ENCODE measurements around the gene WNK2. TPM values are rescaled to one million over a fixed set of nuclear protein-coding genes. Genes with fewer than 3 reads are reported as not detected.

Gene WNK2
- total RNA-seq, 2 experiments from 2014 or later: 0.05 TPM; not detected in 1

- H3K27ac Mint-ChIP-seq: no peak overlapping the region
- peaks cover 53% of the 10 kb centered on the region for H3K27me3 Mint-ChIP-seq
- H3K36me3 Mint-ChIP-seq (ENCODE audit: low read depth): no peaks in the 10 kb centered on the region
- H3K9me3 Mint-ChIP-seq: no peaks in the 10 kb centered on the region
- H3K4me1 Mint-ChIP-seq: peaks cover 8% of the 10 kb centered on the region
- ChIA-PET CTCF (no interaction called here), POLR2A (no interaction called here)
- peak overlapping the region; percentile 45 for H3K4me3 Mint-ChIP-seq
- DNase-seq: no peak
Measured at GRCh38 chr9:93183131-93183662, 742 bp upstream of the WNK2 start.

GRCh38 chr9:93184432-93185265, 710 bp downstream of the WNK2 start:
- H3K36me3 Mint-ChIP-seq (ENCODE audit: low read depth): no peaks in the 10 kb centered on the region
- H3K27me3 Mint-ChIP-seq: peaks cover 53% of the 10 kb centered on the region
- H3K4me1 Mint-ChIP-seq: peaks cover 8% of the 10 kb centered on the region
- H3K9me3 Mint-ChIP-seq: no peaks in the 10 kb centered on the region
- DNase-seq: no peak
- no peak overlapping the region for H3K27ac Mint-ChIP-seq
- ChIA-PET POLR2A (no interaction called here), CTCF (no interaction called here)
- peak overlapping the region; percentile 59 for H3K4me3 Mint-ChIP-seq

- Mint-ChIP-seq H3K27ac (no peak overlapping the region), H3K27me3 (peaks cover 49% of the 10 kb centered on the region), H3K4me1 (peaks cover 8% of the 10 kb centered on the region), H3K9me3 (no peaks in the 10 kb centered on the region), H3K36me3 (ENCODE audit: low read depth) (no peaks in the 10 kb centered on the region), H3K4me3 (no peak overlapping the region)
- ChIA-PET CTCF (interaction anchor here (1.2 kb wide), 1 partner anchor 77 kb away, joined by 3 read pairs; no protein-coding TSS in a partner anchor), POLR2A (no interaction called here)
- DNase-seq: no peak
Measured at GRCh38 chr9:93185266-93186214, 1.6 kb downstream of the WNK2 start.

- no peaks in the 10 kb centered on the region for H3K9me3 Mint-ChIP-seq
- DNase-seq: no peak
- H3K27me3 Mint-ChIP-seq: peaks cover 46% of the 10 kb centered on the region
- CTCF ChIA-PET: interaction anchor here (1.2 kb wide), 1 partner anchor 77 kb away, joined by 3 read pairs; no protein-coding TSS in a partner anchor
- H3K27ac Mint-ChIP-seq: no peak overlapping the region
- no peak overlapping the region for H3K4me3 Mint-ChIP-seq
- no peaks in the 10 kb centered on the region for H3K36me3 Mint-ChIP-seq (ENCODE audit: low read depth)
- POLR2A ChIA-PET: no interaction called here
- H3K4me1 Mint-ChIP-seq: peaks cover 8% of the 10 kb centered on the region
Measured at GRCh38 chr9:93186215-93186945, 2.4 kb downstream of the WNK2 start.

- no peak for DNase-seq
- H3K36me3 Mint-ChIP-seq (ENCODE audit: low read depth): no peaks in the 10 kb centered on the region
- H3K27me3 Mint-ChIP-seq: peaks cover 43% of the 10 kb centered on the region
- H3K27ac Mint-ChIP-seq: no peak overlapping the region
- CTCF ChIA-PET: interaction anchor here (1.2 kb wide), 1 partner anchor 78 kb away, joined by 3 read pairs; no protein-coding TSS in a partner anchor
- peaks cover 8% of the 10 kb centered on the region for H3K4me1 Mint-ChIP-seq
- no peak overlapping the region for H3K4me3 Mint-ChIP-seq
- POLR2A ChIA-PET: no interaction called here
- H3K9me3 Mint-ChIP-seq: no peaks in the 10 kb centered on the region
Measured at GRCh38 chr9:93187047-93187446, 3.1 kb downstream of the WNK2 start.

- Mint-ChIP-seq H3K27ac (no peak overlapping the region), H3K9me3 (no peaks in the 10 kb centered on the region), H3K27me3 (peaks cover 39% of the 10 kb centered on the region), H3K4me3 (no peak overlapping the region), H3K4me1 (peaks cover 8% of the 10 kb centered on the region), H3K36me3 (ENCODE audit: low read depth) (no peaks in the 10 kb centered on the region)
- CTCF ChIA-PET: no interaction called here
- POLR2A ChIA-PET: no interaction called here
- DNase-seq: no peak
Measured at GRCh38 chr9:93187574-93187973, 3.6 kb downstream of the WNK2 start.

GRCh38 chr9:93188426-93189368, 4.8 kb downstream of the WNK2 start:
- Mint-ChIP-seq H3K27me3 (peaks cover 28% of the 10 kb centered on the region), H3K4me3 (no peak overlapping the region), H3K36me3 (ENCODE audit: low read depth) (no peaks in the 10 kb centered on the region), H3K27ac (no peak overlapping the region), H3K4me1 (peaks cover 3% of the 10 kb centered on the region), H3K9me3 (no peaks in the 10 kb centered on the region)
- DNase-seq: no peak
- POLR2A ChIA-PET: no interaction called here
- CTCF ChIA-PET: no interaction called here

GRCh38 chr9:93189369-93190132, 5.6 kb downstream of the WNK2 start:
- no peak overlapping the region for H3K27ac Mint-ChIP-seq
- no peak overlapping the region for H3K4me3 Mint-ChIP-seq
- POLR2A ChIA-PET: no interaction called here
- H3K27me3 Mint-ChIP-seq: peaks cover 31% of the 10 kb centered on the region
- no peaks in the 10 kb centered on the region for H3K9me3 Mint-ChIP-seq
- H3K4me1 Mint-ChIP-seq: peaks cover 2% of the 10 kb centered on the region
- CTCF ChIA-PET: no interaction called here
- H3K36me3 Mint-ChIP-seq (ENCODE audit: low read depth): no peaks in the 10 kb centered on the region
- DNase-seq: no peak

- ChIA-PET POLR2A (no interaction called here), CTCF (no interaction called here)
- Mint-ChIP-seq H3K4me1 (peaks cover 2% of the 10 kb centered on the region), H3K27me3 (peaks cover 37% of the 10 kb centered on the region), H3K27ac (no peak overlapping the region), H3K36me3 (ENCODE audit: low read depth) (no peaks in the 10 kb centered on the region), H3K4me3 (no peak overlapping the region), H3K9me3 (no peaks in the 10 kb centered on the region)
- no peak for DNase-seq
Measured at GRCh38 chr9:93190133-93190525, 6.2 kb downstream of the WNK2 start.

- Mint-ChIP-seq H3K36me3 (ENCODE audit: low read depth) (no peaks in the 10 kb centered on the region), H3K27me3 (peaks cover 34% of the 10 kb centered on the region), H3K9me3 (no peaks in the 10 kb centered on the region), H3K4me1 (no peaks in the 10 kb centered on the region), H3K27ac (no peak overlapping the region), H3K4me3 (no peak overlapping the region)
- DNase-seq: no peak
- POLR2A ChIA-PET: no interaction called here
- CTCF ChIA-PET: no interaction called here
Measured at GRCh38 chr9:93190656-93191353, 6.9 kb downstream of the WNK2 start.

- H3K27me3 Mint-ChIP-seq: peaks cover 30% of the 10 kb centered on the region
- H3K4me3 Mint-ChIP-seq: no peak overlapping the region
- no peak for DNase-seq
- H3K27ac Mint-ChIP-seq: no peak overlapping the region
- ChIA-PET CTCF (no interaction called here), POLR2A (no interaction called here)
- H3K36me3 Mint-ChIP-seq (ENCODE audit: low read depth): no peaks in the 10 kb centered on the region
- H3K9me3 Mint-ChIP-seq: no peaks in the 10 kb centered on the region
- no peaks in the 10 kb centered on the region for H3K4me1 Mint-ChIP-seq
Measured at GRCh38 chr9:93191354-93191660, 7.4 kb downstream of the WNK2 start.

Data from activated CD4-positive, alpha-beta memory T cell treated with anti-CD3 and anti-CD28 coated beads, Interleukin-2, amount 10 ng/mL, durations not matched to agents 7 days and 5 days (primary cell).